BJ (cell line): Measurements from ENCODE around the gene MAU2. TPM values are rescaled to one million over a fixed set of nuclear protein-coding genes. Genes with fewer than 3 reads are reported as not detected.

Experiments used
- CTCF ChIA-PET: fragments of 350-600 bp; formaldehyde crosslinking; extraction: SDS; loops from one replicate; lab custom pipeline; 2021; ENCODE audit warnings: antibody characterized with exemption, inconsistent platforms; lab: Yijun Ruan, JAX
- POLR2A ChIA-PET: fragments of 300-600 bp; sonication (Branson Sonifier 250); formaldehyde crosslinking; extraction: SDS; loops from one replicate; lab custom pipeline; 2021; ENCODE audit warnings: antibody characterized with exemption; lab: Charles Lee
- DNase-seq: peaks from one replicate; pipeline ENCODE4 v3.0.0-alpha.2; 2011; ENCODE audit warnings: low read depth
- H3K27me3 ChIP-seq: 2 replicates; pipeline ENCODE4 v1.6.0; 2011; ENCODE audit warnings: low read length; ENCODE audit not compliant: control insufficient read depth, insufficient read depth
- H3K36me3 ChIP-seq: 2 replicates; pipeline ENCODE4 v1.5.1; 2011; ENCODE audit warnings: low read length; ENCODE audit not compliant: control insufficient read depth, insufficient read depth
- H3K4me3 ChIP-seq: 2 replicates; pipeline ENCODE4 v1.5.1; 2011; ENCODE audit warnings: low read depth, mild to moderate bottlenecking, control low read depth, low read length
- polyA plus RNA-seq: library from polyadenylated mRNA; depleted of rRNA; stranded (reverse); fragments of >200 nt; gene quantifications from 2 replicates; pipeline ENCODE4 v1.2.3, GENCODE V29; 2011
- TF ChIP-seq, protein P1 (sequence below): IDR thresholded peaks from 2 replicates; pipeline ENCODE4 v1.5.1; 2011; ENCODE audit warnings: low read depth, mild to moderate bottlenecking, control low read depth, inconsistent platforms, low read length, moderate library complexity; ENCODE audit not compliant: insufficient read depth

Gene MAU2
- polyA plus RNA-seq, 1 experiment: 25.9 TPM

DNA sequence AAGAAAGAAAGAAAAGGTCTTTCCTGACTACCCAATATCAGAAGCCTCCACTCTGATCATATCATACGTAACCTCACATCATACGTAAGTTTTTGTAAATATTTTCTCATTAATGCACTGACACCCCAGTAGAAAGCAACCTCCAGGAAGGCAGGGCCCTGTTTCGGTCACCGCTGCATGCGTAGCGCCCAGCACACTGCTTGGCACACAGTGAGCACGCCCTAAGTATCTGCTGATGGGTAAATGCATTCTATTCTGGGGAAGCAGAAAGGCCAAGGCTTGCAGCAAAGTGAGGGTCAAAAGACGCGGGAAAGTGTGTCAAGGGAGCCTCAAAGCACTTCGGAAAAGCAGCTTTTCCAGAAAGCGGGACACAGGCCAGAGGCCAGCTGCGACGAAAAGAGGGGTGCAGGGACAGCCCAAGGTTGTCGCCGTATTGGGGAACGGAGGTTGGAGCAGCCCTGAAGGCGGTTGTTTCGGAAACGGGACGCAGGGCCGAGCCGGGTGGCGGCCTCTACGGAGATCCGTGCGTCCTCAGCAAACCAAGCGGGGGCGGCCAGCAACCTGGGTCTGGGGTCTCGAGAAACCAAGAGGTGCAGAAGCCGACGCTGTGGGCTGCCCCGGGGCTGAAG lies 783 bp upstream of the MAU2 start:
- no peak for DNase-seq
- TF ChIP-seq, protein P1, sequence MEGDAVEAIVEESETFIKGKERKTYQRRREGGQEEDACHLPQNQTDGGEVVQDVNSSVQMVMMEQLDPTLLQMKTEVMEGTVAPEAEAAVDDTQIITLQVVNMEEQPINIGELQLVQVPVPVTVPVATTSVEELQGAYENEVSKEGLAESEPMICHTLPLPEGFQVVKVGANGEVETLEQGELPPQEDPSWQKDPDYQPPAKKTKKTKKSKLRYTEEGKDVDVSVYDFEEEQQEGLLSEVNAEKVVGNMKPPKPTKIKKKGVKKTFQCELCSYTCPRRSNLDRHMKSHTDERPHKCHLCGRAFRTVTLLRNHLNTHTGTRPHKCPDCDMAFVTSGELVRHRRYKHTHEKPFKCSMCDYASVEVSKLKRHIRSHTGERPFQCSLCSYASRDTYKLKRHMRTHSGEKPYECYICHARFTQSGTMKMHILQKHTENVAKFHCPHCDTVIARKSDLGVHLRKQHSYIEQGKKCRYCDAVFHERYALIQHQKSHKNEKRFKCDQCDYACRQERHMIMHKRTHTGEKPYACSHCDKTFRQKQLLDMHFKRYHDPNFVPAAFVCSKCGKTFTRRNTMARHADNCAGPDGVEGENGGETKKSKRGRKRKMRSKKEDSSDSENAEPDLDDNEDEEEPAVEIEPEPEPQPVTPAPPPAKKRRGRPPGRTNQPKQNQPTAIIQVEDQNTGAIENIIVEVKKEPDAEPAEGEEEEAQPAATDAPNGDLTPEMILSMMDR: no peak
- CTCF ChIA-PET: no interaction called here
- Histone ChIP-seq H3K4me3 (peak overlapping the region; percentile 92), H3K27me3 (no peaks in the 10 kb centered on the region), H3K36me3 (peaks cover 15% of the 10 kb centered on the region)
- POLR2A ChIA-PET: no interaction called here

DNA sequence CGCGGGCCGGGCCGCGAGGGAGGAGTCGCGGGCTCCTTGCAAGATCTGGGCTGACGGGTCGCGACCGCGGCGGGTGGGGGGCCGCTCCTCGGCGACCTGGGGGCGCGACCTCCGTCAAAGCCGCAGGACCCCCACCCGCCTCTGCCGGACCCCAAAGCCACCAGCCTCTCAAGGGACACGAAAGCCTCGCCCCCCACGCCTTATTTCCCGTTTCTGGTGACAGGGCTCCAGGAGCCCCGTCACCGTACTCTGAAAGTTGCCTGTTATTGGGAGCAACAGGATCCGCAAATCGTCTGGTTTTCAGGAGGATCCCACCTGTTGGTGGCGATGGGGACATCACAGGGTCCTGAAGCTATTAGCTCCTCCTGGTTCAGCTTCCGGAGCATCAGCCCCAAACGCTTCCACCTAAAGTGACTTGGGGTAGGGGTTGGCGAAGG lies 530 bp downstream of the MAU2 start:
- H3K27me3 ChIP-seq: no peaks in the 10 kb centered on the region
- CTCF ChIA-PET: interaction anchor here (1.7 kb wide), 1 partner anchor 10 kb away, joined by 3 read pairs; no protein-coding TSS in a partner anchor
- POLR2A ChIA-PET: no interaction called here
- DNase-seq: no peak
- TF ChIP-seq, protein P1: no peak
- peaks cover 11% of the 10 kb centered on the region for H3K36me3 ChIP-seq
- peak overlapping the region; percentile 92 for H3K4me3 ChIP-seq

DNA sequence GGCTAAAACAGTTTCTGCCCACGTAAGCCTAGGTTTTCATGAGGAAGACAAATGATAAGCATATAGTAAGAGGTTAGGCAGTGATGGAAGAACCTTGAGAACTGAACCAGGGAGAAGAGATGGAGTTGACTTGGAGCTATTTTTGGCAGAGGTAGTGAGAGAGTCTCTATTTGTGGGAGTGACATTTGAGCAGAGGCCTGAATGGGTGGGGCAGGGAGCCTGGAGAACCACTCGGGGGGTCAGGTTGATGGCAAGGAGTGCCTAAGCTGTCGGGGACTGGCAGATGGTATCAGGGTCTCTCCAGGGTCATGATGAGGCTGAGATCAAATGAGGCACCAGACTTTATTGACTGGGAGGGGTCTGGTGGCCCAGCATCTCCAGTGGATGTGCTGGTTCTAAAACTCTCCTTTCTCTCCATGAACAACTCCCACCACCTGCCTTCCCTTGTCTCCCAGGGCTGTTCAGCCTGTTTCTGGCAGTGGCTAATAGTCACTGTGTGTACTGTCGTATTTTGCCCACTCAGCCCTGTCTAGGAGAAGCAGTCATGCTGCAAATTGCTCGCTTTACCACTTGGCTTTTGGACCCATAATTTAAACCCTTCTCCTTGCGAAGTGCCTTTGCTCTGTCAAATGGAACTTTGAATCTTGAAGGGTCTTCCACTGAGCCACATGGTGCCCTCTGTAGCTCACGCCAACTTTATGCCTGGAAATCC lies 3.6 kb downstream of the MAU2 start:
- no peak for DNase-seq
- TF ChIP-seq, protein P1: no peak
- CTCF ChIA-PET: interaction anchor here (0.9 to 2.9 kb wide), 5 partner anchors 11 to 19 kb away, joined by 3 to 9 read pairs (median 4); no protein-coding TSS in a partner anchor
- H3K27me3 ChIP-seq: no peaks in the 10 kb centered on the region
- no peak overlapping the region for H3K4me3 ChIP-seq
- H3K36me3 ChIP-seq: peaks cover 13% of the 10 kb centered on the region
- POLR2A ChIA-PET: no interaction called here

DNA sequence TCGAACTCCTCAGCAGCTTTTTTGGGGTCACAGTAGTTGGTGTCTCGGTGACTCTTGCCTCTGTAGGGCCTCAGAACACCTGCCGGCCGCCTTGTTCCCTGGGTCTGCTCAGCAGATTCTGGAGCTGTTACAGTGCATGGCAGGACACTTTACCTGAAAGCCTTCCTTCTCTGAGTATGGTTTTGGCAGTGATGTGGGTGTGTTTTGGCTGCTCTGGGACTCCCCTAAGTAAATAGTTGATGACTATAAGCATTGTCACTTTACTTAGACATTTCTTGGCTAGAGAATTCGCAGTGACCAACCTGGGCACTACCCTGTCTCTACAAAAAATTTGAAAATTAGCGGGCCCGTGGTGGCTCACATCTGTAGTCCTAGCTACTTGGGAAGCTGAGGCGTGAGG lies 7.0 kb downstream of the MAU2 start:
- no peaks in the 10 kb centered on the region for H3K27me3 ChIP-seq
- H3K36me3 ChIP-seq: peaks cover 15% of the 10 kb centered on the region
- TF ChIP-seq, protein P1: no peak
- DNase-seq: no peak
- CTCF ChIA-PET: interaction anchor here (0.8 to 2.0 kb wide), 2 partner anchors 15 to 1076 kb away, joined by 3 to 11 read pairs; no protein-coding TSS in a partner anchor
- POLR2A ChIA-PET: no interaction called here
- H3K4me3 ChIP-seq: no peak overlapping the region

DNA sequence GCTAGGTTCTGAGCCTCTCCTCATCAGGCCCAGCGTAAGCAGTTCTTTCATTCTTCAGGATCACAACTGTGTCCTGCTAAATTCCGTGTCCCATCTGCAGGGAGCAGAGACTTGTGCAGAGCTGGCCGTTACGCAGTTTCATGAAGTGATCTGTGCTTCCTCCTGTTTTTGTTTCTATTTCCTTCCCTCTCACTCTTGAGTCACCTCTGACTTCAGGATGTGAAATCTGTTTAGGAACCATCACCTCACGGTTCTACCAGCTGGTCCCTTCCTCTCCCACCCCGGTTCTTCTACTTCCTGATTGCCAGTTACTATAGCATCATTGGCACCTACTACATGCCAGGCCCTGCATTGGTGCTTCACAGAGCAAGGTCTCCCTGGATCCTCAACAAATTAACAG lies 8.5 kb downstream of the MAU2 start:
- no peak for DNase-seq
- TF ChIP-seq, protein P1: no peak
- ChIA-PET POLR2A (no interaction called here), CTCF (interaction anchor here (1.0 kb wide), 1 partner anchor 14 kb away, joined by 5 read pairs; no protein-coding TSS in a partner anchor)
- H3K27me3 ChIP-seq: no peaks in the 10 kb centered on the region
- no peak overlapping the region for H3K4me3 ChIP-seq
- peaks cover 13% of the 10 kb centered on the region for H3K36me3 ChIP-seq
